Gastroesophageal sphincter (tissue), 3 donors: ENCODE results near the gene OASL.

Experiments
- CTCF ChIP-seq, 4 experiments: fragments of 200-600 bp in 2 of 4; fragments of 450-650 bp in 2 of 4; sonication (generic) in 1 of 4; IDR thresholded peaks; one replicate each; pipeline ENCODE4 v1.5.1; 2017 to 2019; ENCODE audit warnings: antibody characterized with exemption in 4 of 4, mild to moderate bottlenecking in 2 of 4, moderate library complexity in 2 of 4
- EP300 ChIP-seq: sonication (generic); formaldehyde crosslinking; IDR thresholded peaks from one replicate; pipeline ENCODE4 v1.6.1; 2017; ENCODE audit warnings: antibody characterized with exemption, mild to moderate bottlenecking
- POLR2A ChIP-seq, 2 donors: fragments of 450-650 bp; IDR thresholded peaks; one replicate each; pipeline ENCODE4 v1.6.1; 2017; ENCODE audit warnings: antibody characterized with exemption in 2 of 2, mild to moderate bottlenecking in 2 of 2, moderate library complexity in 1 of 2
- POLR2AphosphoS5 ChIP-seq: sonication (generic); formaldehyde crosslinking; IDR thresholded peaks from one replicate; pipeline ENCODE4 v1.6.1; 2017; ENCODE audit warnings: antibody characterized with exemption

DNA sequence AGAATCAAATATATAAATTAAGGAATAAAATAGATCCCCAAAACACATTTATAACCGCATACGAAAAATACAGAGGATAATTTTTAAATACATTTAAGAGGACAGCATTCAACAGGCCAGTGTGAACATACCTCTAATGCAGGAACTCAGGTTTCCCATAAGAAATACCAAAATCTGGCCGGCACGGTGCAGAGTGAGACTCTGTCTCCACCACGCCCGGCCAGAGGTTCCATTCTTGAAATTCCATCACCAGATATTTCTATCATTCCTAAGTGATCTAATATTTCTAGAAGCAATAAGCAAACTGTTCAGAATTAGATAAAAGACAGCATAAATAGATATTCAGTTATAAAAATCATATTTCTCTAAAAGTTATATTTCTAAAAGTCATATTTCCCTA, 30.2 kb upstream of the OASL start:
- TF ChIP-seq POLR2AphosphoS5, result no peak
- TF ChIP-seq POLR2A (IDR thresholded peaks at IDR 0.05), result no peak
- TF ChIP-seq CTCF (IDR thresholded peaks at IDR 0.05), result no peak
- TF ChIP-seq EP300, result no peak
